ENCODE measurements around the gene MRFAP1.
A peak's percentile ranks its signal among the peaks of the same experiment; 100 is the strongest.
"Not testable (repeated sequence)": the region's sequence is repeated elsewhere in the genome, so short reads cannot be mapped to it uniquely, and the experiment has no call there.

The MRFAP1 gene

GRCh38 chr4:6634746-6635145 lies 5.7 kb upstream of the MRFAP1 start:
- DNase-seq (ENCODE audit: low spot score), result no peak

DNA sequence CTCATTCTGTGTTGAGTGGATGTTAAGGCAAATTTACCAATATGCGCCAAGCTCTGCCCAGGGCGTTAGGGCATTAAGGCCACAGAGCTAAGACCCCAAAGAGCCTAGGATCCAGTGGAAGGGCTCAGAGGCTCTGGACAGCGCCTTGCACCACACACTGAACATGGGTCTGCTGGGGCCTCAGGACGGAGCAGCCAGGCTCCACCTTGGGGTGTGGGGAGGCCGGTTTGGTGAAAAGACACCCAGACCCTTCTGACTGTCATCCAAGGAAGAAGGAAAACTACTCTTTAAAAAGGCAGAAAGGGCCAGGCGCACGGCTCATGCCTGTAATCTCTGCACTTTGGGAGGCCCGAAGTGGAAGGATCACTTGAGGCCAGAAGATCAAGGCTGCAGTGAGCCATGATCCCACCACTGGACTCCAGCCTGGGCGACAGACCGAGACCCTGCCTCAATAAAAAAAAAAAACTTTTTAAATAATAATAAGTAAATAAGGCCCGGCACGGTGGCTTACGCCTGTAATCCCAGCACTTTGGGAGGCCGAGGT lies 1.3 kb upstream of the MRFAP1 start:
- DNase-seq (ENCODE audit: low spot score), result no peak

- DNase-seq (ENCODE audit: low spot score), result peak; percentile 47
Measured at GRCh38 chr4:6641164-6641970, 882 bp downstream of the MRFAP1 start.

- no peak for DNase-seq (ENCODE audit: low spot score)
Measured at GRCh38 chr4:6641971-6642320, 1.5 kb downstream of the MRFAP1 start.

- DNase-seq (ENCODE audit: low spot score), result no peak
Measured at GRCh38 chr4:6643141-6643847, 2.8 kb downstream of the MRFAP1 start.

GRCh38 chr4:6644792-6645530 lies 4.5 kb downstream of the MRFAP1 start:
- DNase-seq (ENCODE audit: low spot score), result no peak

DNA sequence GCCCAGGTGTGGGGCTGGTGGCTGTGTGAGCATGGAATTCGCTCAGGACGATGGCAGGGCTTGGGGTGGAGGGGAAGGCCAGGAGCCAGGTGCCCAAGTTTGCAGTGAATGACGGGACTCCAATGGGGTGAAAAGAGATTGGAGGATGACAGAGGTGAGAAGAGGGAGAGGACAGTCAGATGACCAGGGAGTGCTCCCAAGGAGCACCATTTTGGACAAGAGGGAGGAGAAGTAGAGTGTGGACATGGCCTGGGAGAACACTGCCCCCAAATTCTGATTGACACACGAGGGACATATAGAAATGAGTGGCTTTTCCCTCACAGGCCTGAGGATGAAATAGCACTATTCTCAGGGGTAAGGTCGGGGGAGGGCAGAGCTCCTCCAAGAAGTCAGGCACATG lies 6.7 kb downstream of the MRFAP1 start:
- DNase-seq (ENCODE audit: low spot score), result no peak

- DNase-seq (ENCODE audit: low spot score), result no peak
Measured at GRCh38 chr4:6647582-6648230, 7.2 kb downstream of the MRFAP1 start.

DNA sequence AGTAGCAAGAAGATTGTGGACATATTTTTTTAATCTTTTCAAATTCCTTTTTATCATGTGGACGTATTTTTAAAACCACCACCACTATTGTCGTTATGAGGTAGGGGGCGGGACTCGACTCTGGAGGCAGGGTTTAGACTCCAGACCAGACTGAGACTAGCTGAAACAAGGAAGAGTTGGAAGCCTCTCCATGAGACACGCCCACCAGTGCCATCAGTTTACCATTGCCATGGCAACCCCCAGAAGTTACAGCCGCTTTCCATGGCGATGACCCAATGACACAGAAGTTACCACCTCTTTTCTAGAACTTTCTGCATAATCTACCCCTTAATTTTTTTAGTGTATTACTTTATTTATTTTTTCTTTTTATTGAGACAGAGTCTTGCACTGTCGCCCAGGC lies 8.7 kb downstream of the MRFAP1 start:
- DNase-seq (ENCODE audit: low spot score), result no peak

- not testable (repeated sequence) for DNase-seq (ENCODE audit: low spot score)
Measured at GRCh38 chr4:6654211-6654610, 13.7 kb downstream of the MRFAP1 start.

DNA sequence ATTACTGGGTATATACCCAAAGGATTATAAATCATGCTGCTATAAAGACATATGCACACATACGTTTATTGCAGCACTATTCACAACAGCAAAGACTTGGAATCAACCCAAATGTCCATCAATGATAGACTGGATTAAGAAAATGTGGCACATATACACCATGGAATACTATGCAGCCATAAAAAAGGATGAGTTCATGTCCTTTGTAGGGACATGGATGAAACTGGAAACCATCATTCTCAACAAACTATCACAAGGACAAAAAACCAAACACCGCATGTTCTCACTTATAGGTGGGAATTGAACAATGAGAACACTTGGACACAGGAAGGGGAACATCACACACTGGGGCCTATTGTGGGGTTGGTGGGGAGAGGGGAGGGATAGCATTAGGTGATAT lies 14.8 kb downstream of the MRFAP1 start:
- not testable (repeated sequence) for DNase-seq (ENCODE audit: low spot score)

- no peak for DNase-seq (ENCODE audit: low spot score)
Measured at GRCh38 chr4:6655924-6656323, 15.4 kb downstream of the MRFAP1 start.

- no peak for DNase-seq (ENCODE audit: low spot score)
Measured at GRCh38 chr4:6657242-6658208, 17.0 kb downstream of the MRFAP1 start.

DNA sequence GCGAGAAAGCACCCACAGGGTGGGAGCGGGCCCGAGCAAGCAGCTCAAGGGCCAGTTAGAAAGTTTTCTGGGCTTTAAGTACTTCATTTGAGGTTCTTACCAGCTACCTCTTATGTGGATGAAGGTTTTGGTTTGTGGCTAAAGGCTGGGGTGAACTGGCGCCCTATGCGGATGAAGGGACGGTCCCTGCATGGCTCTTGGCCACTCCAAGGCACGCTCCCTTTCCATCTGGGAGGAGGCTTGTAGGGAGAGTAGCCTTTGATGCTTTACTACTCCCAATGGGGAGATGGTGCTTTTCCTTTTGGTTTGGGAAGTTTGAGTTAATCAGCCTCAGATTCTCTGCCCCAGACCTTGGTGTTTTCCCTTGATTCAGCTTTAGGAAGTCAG lies 17.7 kb downstream of the MRFAP1 start:
- no peak for DNase-seq (ENCODE audit: low spot score)

DNA sequence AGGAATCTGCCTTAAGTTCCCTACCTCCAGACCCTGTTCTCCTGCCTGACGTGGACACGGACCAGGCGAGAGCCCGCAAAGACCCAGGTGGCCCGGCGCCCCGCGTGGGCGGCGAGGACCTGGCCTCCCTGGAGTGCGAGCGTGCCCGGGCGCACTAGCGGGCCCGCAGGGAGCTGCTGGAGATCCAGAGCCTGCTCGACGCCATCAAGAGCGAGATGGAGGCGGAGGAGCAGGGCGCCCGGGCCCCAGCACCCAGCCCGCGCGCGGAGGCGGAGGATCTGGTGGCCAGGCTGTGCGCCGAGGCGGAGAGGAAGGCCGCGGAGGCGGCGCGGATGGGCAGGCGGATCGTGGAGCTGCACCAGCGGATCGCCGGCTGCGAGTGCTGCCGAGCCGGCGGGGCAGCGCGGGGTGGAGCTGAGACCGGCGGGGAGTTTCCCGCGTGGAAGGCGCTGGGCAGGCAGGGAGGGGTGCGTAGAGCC lies 18.2 kb downstream of the MRFAP1 start:
- no peak for DNase-seq (ENCODE audit: low spot score)

DNA sequence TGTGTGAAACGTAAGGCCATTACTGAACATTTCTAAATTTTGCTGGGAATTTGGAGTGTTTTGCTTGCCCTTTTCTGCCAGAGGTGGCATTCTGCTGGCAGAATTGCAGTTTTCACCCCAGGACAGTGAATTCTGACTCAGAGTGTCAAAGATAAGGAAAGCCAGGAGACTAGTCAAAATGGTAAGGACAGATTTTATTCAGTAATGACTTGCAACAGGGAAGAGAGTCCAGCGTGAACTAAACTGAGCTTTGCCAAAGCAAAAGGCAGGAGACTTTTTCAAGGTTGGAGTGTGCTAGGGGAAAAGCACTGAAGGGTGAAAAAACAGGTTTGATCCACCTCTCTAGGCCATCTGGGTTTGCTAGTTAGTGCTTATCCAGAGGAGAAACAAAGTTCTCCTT lies 19.4 kb downstream of the MRFAP1 start:
- no peak for DNase-seq (ENCODE audit: low spot score)

- no peak for DNase-seq (ENCODE audit: low spot score)
Measured at GRCh38 chr4:6660430-6660829, 19.9 kb downstream of the MRFAP1 start.

GRCh38 chr4:6662591-6662990 lies 22.1 kb downstream of the MRFAP1 start:
- DNase-seq (ENCODE audit: low spot score), result no peak

- no peak for DNase-seq (ENCODE audit: low spot score)
Measured at GRCh38 chr4:6663596-6664393, 23.3 kb downstream of the MRFAP1 start.

- no peak for DNase-seq (ENCODE audit: low spot score)
Measured at GRCh38 chr4:6665320-6665654, 24.8 kb downstream of the MRFAP1 start.

Data from hematopoietic multipotent progenitor cell treated with erythropoietin and hydrocortisone succinate and interleukin-3 and kit ligand, for 15 days (in vitro differentiated cells).